Smooth muscle cell (in vitro differentiated cells): ENCODE measurements around the gene WNT9A. TPM values are rescaled to one million over a fixed set of nuclear protein-coding genes. Genes with fewer than 3 reads are reported as not detected.

Experiments
- DNase-seq: peaks from one replicate; lab custom pipeline; 2025; ENCODE audit not compliant: unreplicated experiment; lab: John Stamatoyannopoulos, UW
- H2AFZ ChIP-seq: fragments of 200-600 bp; sonication (generic); 2 replicates; pipeline ENCODE4 v1.6.0; 2016; ENCODE audit warnings: antibody characterized with exemption, low read depth, mild to moderate bottlenecking
- H3F3A ChIP-seq: fragments of 200-600 bp; sonication (generic); 2 replicates; pipeline ENCODE4 v1.6.0; 2017; ENCODE audit warnings: antibody characterized with exemption, low read depth
- H3K27ac ChIP-seq: fragments of 200-600 bp; sonication (generic); 2 replicates; pipeline ENCODE4 v1.5.1; 2016; ENCODE audit warnings: low read depth, mild to moderate bottlenecking
- H3K27me3 ChIP-seq: fragments of 200-600 bp; sonication (generic); 2 replicates; pipeline ENCODE4 v1.6.1; 2016; ENCODE audit warnings: low read depth, mild to moderate bottlenecking
- H3K36me3 ChIP-seq: fragments of 200-600 bp; sonication (generic); 2 replicates; pipeline ENCODE4 v1.5.1; 2016; ENCODE audit warnings: low read depth
- H3K4me1 ChIP-seq: fragments of 200-600 bp; sonication (generic); 2 replicates; pipeline ENCODE4 v1.5.1; 2016; ENCODE audit warnings: low read depth
- H3K4me2 ChIP-seq: fragments of 200-600 bp; sonication (generic); 2 replicates; pipeline ENCODE4 v1.6.0; 2016; ENCODE audit warnings: mild to moderate bottlenecking
- H3K4me3 ChIP-seq: fragments of 200-600 bp; sonication (generic); 2 replicates; pipeline ENCODE4 v1.5.1; 2016; ENCODE audit warnings: mild to moderate bottlenecking
- H3K79me2 ChIP-seq: fragments of 200-600 bp; sonication (generic); 2 replicates; pipeline ENCODE4 v1.6.0; 2016; ENCODE audit warnings: low read depth, mild to moderate bottlenecking
- H3K9ac ChIP-seq: fragments of 200-600 bp; sonication (generic); 2 replicates; pipeline ENCODE4 v1.6.0; 2016; ENCODE audit warnings: low read depth
- H3K9me3 ChIP-seq: fragments of 200-600 bp; sonication (generic); replicated peaks from 2 replicates; pipeline ENCODE4 v1.5.1; 2016; ENCODE audit warnings: low read depth
- H4K20me1 ChIP-seq: fragments of 200-600 bp; sonication (generic); 2 replicates; pipeline ENCODE4 v1.6.0; 2016; ENCODE audit warnings: low read depth
- CTCF ChIP-seq: fragments of 200-600 bp; sonication (generic); IDR thresholded peaks from 2 replicates; pipeline ENCODE4 v1.5.1; 2017; ENCODE audit warnings: borderline replicate concordance, mild to moderate bottlenecking, antibody characterized with exemption; ENCODE audit not compliant: insufficient read depth, poor library complexity, severe bottlenecking
- WGBS: methylation state at CpG from one replicate; pipeline ENCODE4 v1.1.7; 2016; ENCODE audit warnings: low lambda C conversion rate; 5-methylcytosine and 5-hydroxymethylcytosine counted together
- polyA plus RNA-seq: library from polyadenylated mRNA; unstranded; fragments of >200 nt; fragmentation: Nextera tagmentation; extraction: Ambion mirVana; gene quantifications from 2 replicates; pipeline ENCODE4 v1.2.1, GENCODE V29; 2016
- total RNA-seq: library from RNA; depleted of rRNA; stranded (reverse); fragments of >200 nt; gene quantifications from 2 replicates; pipeline ENCODE4 v1.2.3, GENCODE V29; 2014

Gene WNT9A
- total and polyA plus RNA-seq, 2 experiments from 2014 or later = 0.03 to 2.6 TPM

- TF ChIP-seq CTCF = no peak
- no peaks in the 10 kb centered on the region for H4K20me1 ChIP-seq
- H3K9me3 ChIP-seq = no peaks in the 10 kb centered on the region
- H2AFZ ChIP-seq = no peak overlapping the region
- DNase-seq = no peak
- H3K4me3 ChIP-seq = no peak overlapping the region
- H3K79me2 ChIP-seq = no peaks in the 10 kb centered on the region
- no peak overlapping the region for H3K4me2 ChIP-seq
- H3K27ac ChIP-seq = peak overlapping the region; percentile 62
- peak overlapping the region; percentile 47 for H3K9ac ChIP-seq
- WGBS = 95% methylated on average over 11 of the region's 13 CpGs
- no peaks in the 10 kb centered on the region for H3K36me3 ChIP-seq
- H3K27me3 ChIP-seq = no peaks in the 10 kb centered on the region
- H3K4me1 ChIP-seq = no peaks in the 10 kb centered on the region
- no peaks in the 10 kb centered on the region for H3F3A ChIP-seq
Observed at GRCh38 chr1:227901239-227901905, 46.4 kb downstream of the WNT9A start.

- Histone ChIP-seq H3K36me3 (no peaks in the 10 kb centered on the region), H3K4me3 (no peak overlapping the region), H3K9me3 (no peaks in the 10 kb centered on the region), H3K27me3 (no peaks in the 10 kb centered on the region), H3K79me2 (no peaks in the 10 kb centered on the region), H2AFZ (no peak overlapping the region), H3F3A (no peaks in the 10 kb centered on the region), H3K9ac (no peak overlapping the region), H3K27ac (no peak overlapping the region), H3K4me2 (no peak overlapping the region), H3K4me1 (no peaks in the 10 kb centered on the region), H4K20me1 (no peaks in the 10 kb centered on the region)
- TF ChIP-seq CTCF = no peak
- no peak for DNase-seq
- WGBS = 95% methylated on average over 13 of the region's 13 CpGs
Observed at GRCh38 chr1:227900571-227901051, 47.1 kb downstream of the WNT9A start.

GRCh38 chr1:227899820-227900449 is 47.8 kb downstream of the WNT9A start:
- no peak overlapping the region for H3K4me3 ChIP-seq
- H3K9ac ChIP-seq = no peak overlapping the region
- no peaks in the 10 kb centered on the region for H3K27me3 ChIP-seq
- H3K27ac ChIP-seq = no peak overlapping the region
- H3K9me3 ChIP-seq = no peaks in the 10 kb centered on the region
- H3K4me2 ChIP-seq = no peak overlapping the region
- H3K79me2 ChIP-seq = no peaks in the 10 kb centered on the region
- no peak overlapping the region for H2AFZ ChIP-seq
- no peak for DNase-seq
- no peaks in the 10 kb centered on the region for H3K36me3 ChIP-seq
- no peak for TF ChIP-seq CTCF
- H4K20me1 ChIP-seq = no peaks in the 10 kb centered on the region
- no peaks in the 10 kb centered on the region for H3K4me1 ChIP-seq
- no peaks in the 10 kb centered on the region for H3F3A ChIP-seq
- 92% methylated on average over 18 of the region's 18 CpGs for WGBS
